Panc1 (cell line): ENCODE results near the gene SMIM5.

Experiments
- CTCF ChIP-seq: fragments of 450-650 bp; IDR thresholded peaks from 2 replicates; pipeline ENCODE4 v1.5.1; 2017; ENCODE audit warnings: mild to moderate bottlenecking
- POLR2AphosphoS5 ChIP-seq: IDR thresholded peaks from 2 replicates; pipeline ENCODE4 v1.6.1; 2012; ENCODE audit warnings: mild to moderate bottlenecking, low read depth, low read length, moderate library complexity
- REST ChIP-seq, 2 experiments: IDR thresholded peaks; 2 replicates each; pipeline ENCODE4 v1.6.1; 2011 to 2012; ENCODE audit warnings: low read depth in 2 of 2, control low read depth in 1 of 2, low read length in 1 of 2, mild to moderate bottlenecking in 1 of 2, moderate library complexity in 1 of 2; ENCODE audit not compliant: insufficient read depth in 1 of 2

- TF ChIP-seq POLR2AphosphoS5 (no peak), CTCF (no peak), REST (IDR thresholded peaks at IDR 0.05; ENCODE audit: insufficient read depth in 1 of 2, low read depth in 2 of 2, low read length in 1 of 2) (no peak)
Measured at GRCh38 chr17:75607086-75607485, 26.1 kb upstream of the SMIM5 start.
